GM06990 (cell line): ENCODE measurements around the gene PAXX.

ENCODE experiments used
- DNase-seq: peaks from one replicate; pipeline ENCODE4 v3.0.0-alpha.2; 2011; ENCODE audit not compliant: insufficient read length; ENCODE audit errors: extremely low read depth
- H3K27me3 ChIP-seq: replicated peaks from 2 replicates; pipeline ENCODE4 v1.6.0; 2011; ENCODE audit warnings: low read length; ENCODE audit not compliant: control insufficient read depth, insufficient read depth
- H3K36me3 ChIP-seq: 2 replicates; pipeline ENCODE4 v1.5.1; 2011; ENCODE audit warnings: low read length; ENCODE audit not compliant: control insufficient read depth, insufficient read depth
- H3K4me3 ChIP-seq: replicated peaks from 2 replicates; pipeline ENCODE4 v1.5.1; 2011; ENCODE audit warnings: low read depth, mild to moderate bottlenecking, control low read depth, low read length
- CTCF ChIP-seq: IDR thresholded peaks from 2 replicates; pipeline ENCODE4 v1.5.1; 2011; ENCODE audit warnings: low read length, control low read depth, mild to moderate bottlenecking, inconsistent platforms; ENCODE audit not compliant: insufficient read depth, poor library complexity, severe bottlenecking

PAXX gene

GRCh38 chr9:136952876-136953770 is 39.1 kb upstream of the PAXX start:
- no peak for DNase-seq
- Histone ChIP-seq H3K36me3 (no peaks in the 10 kb centered on the region), H3K4me3 (no peak overlapping the region), H3K27me3 (peaks cover 1% of the 10 kb centered on the region; the same call in 1 of the 2 replicates)
- no peak for TF ChIP-seq CTCF

- no peak overlapping the region for H3K4me3 ChIP-seq
- DNase-seq = no peak
- no peak for TF ChIP-seq CTCF
- no peaks in the 10 kb centered on the region for H3K36me3 ChIP-seq
- peaks cover 1% of the 10 kb centered on the region; the same call in 1 of the 2 replicates for H3K27me3 ChIP-seq
Measured at GRCh38 chr9:136953771-136954269, 38.4 kb upstream of the PAXX start.

DNA sequence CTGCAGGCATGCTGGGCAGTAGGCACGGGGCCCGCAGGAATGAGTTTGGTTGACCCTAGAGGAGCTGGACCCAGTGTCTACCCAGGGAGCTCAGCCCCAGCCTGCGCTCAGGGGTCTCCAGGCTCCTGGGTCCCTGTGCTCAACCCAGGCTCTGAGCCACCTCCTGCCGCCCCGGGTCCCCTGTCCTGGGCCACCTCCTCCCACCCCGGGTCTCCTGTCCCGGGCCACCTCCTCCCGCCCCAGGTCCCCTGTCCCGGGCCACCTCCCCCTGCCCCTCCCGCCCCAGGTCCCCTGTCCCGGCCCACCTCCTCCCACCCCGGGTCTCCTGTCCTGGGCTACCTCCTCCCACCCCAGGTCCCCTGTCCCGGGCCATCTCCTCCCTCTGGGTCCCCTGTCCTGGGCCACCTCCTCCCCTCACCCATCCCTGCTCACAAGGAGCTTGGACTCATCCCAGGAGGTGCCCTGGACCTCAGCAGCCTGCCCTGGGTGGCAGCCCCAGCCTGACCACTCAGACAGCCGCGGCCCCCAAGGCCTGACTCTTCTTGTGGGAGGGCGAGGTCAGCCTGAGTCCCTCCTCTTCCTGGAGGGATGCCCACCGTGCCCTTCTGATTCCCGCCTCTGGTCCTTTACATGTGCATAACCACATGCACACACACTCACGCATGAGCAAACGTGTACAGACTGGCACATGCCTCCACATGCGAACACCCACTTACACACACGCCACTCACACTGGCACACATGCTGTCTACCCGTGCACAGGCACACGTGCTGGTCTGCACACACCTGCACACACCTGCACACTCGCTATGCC is 37.7 kb upstream of the PAXX start:
- no peaks in the 10 kb centered on the region for H3K36me3 ChIP-seq
- H3K27me3 ChIP-seq = peaks cover 1% of the 10 kb centered on the region; the same call in 1 of the 2 replicates
- no peak for TF ChIP-seq CTCF
- no peak overlapping the region for H3K4me3 ChIP-seq
- no peak for DNase-seq

- peaks cover 1% of the 10 kb centered on the region; the same call in 1 of the 2 replicates for H3K27me3 ChIP-seq
- DNase-seq = no peak
- TF ChIP-seq CTCF = no peak
- H3K36me3 ChIP-seq = no peaks in the 10 kb centered on the region
- H3K4me3 ChIP-seq = no peak overlapping the region
Measured at GRCh38 chr9:136955202-136955942, 36.9 kb upstream of the PAXX start.

DNA sequence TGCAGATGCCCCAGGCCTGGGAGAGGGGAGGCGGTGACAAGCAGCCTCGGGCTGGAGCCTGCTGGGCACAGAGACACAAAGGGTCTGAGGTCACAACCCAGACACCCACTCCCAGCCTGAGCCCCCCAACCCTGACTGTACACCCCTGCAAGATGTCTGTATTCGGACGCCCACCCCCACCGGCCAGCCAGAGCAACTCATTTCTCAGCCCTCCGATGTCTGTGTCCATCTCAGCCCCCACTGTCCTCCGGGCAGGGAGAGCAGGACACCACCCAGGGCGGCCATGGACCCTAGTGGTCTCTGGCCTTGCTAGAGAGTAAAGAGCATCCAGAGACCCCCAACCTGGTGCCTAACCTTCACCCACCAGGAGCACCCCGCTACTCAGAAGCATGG is 36.3 kb upstream of the PAXX start:
- no peak for TF ChIP-seq CTCF

More for the DNA sequence above, 36.3 kb upstream of the PAXX start:
- Histone ChIP-seq H3K27me3 (peaks cover 1% of the 10 kb centered on the region; the same call in 1 of the 2 replicates), H3K4me3 (no peak overlapping the region), H3K36me3 (no peaks in the 10 kb centered on the region)
- DNase-seq = no peak
